HG03175 (cell line): ENCODE results near the gene DUSP11.
A peak's percentile ranks its signal among the peaks of the same experiment; 100 is the strongest.
"Not testable (repeated sequence)": the region's sequence is repeated elsewhere in the genome, so short reads cannot be mapped to it uniquely, and the experiment has no call there.

Experiments
- ATAC-seq: cut with Tn5 transposase; IDR thresholded peaks from one replicate; pipeline ENCODE4 v1.9.1; 2021; ENCODE audit warnings: mild to moderate bottlenecking, moderate library complexity; ENCODE audit not compliant: unreplicated experiment

The DUSP11 gene

DNA sequence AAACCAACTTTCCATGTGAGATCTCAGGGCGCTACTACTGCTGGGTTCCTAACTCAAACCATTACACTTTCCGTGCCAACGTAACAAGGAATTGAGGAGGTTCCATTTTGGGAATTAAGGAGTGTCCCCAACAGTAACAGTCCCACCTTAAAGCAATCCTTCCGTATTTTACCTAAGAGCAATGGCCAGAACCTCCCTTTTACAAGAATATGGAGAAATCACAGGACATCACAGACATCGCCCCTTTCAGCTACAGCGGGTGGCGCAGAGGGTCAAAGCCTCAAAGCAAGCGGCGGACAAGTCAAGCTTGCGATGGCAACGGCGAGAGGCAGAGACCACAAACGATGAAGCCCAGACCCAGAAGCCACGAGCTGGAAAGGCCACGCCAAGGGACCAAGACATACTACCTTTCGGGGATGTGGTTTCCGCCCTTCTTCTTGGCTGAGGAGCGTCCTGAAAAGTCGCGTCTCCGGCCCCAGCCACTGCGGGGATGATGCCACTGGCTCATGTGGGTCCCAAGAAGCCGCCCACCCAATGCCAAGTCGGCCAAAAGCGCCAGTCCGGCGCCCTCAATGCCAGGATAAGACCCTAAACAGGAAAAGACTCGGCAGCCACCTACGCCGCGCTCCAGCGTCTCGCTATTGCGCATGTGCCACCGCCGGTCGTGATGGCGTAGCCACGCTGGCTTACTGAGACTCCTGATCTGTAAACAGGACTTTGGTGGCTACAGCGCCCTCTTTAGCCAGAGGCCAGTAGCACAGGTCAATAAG lies at the start of gene DUSP11:
DUSP11 (minus strand) TSS at position 637 of the 770 bp plus-strand sequence; CDS start at position 508, 129 bp downstream.
- ATAC-seq, result peak; percentile 100

DNA sequence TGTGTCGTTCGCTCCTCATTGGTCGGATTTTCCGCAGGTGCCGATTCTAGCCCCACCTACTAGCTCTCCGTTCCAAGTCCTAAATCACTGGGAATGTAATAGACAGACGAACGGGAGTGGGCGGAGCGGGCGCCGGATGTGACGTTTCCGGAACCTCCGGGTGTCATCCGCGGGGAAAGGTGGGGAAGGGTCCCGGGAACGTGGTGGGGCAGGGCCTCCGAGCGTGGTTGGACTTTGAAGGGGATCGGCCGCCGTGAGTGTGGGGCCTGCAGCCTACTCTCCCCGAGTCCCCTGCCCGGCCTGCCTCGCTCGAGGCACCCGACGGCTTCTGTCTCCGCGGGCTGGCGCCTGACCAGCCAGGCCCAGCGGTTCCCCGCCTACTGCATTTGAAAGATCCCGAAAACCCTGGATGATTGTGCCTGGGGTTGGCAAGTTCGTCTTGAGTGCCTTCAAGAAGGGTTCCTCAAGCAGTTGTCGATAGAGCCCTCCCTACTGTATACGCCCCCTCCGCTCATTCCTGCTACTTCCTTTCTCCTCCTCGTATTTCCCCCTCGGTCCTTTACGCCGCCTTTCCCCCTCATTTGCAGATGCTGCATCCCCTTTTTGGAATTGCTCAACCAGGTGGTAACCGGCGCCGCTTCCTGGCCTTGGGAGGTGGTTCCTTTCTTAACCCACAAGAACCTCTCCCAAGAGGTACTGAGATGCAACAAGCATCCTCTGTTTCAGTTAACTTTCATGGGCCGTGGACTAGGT lies 49.1 kb upstream of the DUSP11 start, which contains the start of gene STAMBP:
STAMBP (plus strand) TSS at position 144 of the 753 bp plus-strand sequence. CDS start 1,896 bp downstream, outside the sequence.
- peak; percentile 75 for ATAC-seq

DNA sequence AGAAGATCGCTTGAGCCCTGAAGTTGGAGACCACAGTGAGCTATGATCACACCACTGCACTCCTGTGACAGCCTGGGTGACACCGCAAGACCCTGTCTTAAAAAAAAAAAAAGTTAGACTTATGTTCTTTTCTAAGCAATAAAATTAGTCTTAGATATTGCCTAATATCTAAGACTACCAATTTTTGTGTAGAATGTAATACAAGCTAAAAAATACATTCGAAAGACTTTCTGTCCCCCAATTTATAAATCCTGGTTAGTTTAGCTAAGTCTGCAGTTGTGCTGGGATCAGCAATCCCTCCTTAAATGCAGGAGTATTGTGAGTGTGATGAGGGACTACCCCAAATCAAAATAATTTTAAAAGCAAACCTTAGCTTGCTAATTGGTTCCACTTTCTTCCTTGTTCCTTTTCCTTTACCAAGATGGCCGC lies 48.5 kb upstream of the DUSP11 start:
- no peak for ATAC-seq

DNA sequence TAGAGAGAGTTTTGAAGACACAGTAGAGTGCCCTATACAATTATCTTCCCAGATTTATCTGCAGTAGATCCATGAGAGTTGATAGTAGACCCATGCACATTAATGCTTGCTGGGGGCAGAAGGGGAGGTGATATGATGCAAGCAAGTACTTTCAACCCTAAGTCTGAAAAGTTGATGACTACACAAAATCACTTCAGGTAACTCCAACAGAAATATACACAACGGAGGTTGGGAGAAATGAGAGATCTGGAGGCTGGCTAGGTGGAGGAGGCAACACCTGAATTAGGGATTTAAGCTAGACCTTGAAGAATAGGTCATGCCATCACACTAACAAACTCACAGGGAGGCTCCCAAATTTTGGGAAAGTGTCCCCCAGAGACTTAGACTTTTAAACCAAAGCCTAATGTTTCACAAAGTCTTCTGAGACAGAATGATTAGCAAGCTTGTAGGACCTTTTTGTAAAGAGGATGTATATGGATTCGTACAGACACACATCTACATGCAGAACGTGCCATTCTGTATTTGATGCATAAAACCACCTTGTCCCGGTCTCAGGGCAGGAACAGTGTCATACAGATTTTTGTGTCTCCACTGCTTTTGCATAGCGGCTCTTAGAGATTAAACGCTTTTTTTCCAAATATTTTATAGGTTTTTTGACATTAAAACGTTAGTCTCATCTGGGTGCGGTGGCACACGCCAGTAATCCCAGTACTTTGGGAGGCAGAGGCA lies 47.9 kb upstream of the DUSP11 start:
- ATAC-seq, result no peak

DNA sequence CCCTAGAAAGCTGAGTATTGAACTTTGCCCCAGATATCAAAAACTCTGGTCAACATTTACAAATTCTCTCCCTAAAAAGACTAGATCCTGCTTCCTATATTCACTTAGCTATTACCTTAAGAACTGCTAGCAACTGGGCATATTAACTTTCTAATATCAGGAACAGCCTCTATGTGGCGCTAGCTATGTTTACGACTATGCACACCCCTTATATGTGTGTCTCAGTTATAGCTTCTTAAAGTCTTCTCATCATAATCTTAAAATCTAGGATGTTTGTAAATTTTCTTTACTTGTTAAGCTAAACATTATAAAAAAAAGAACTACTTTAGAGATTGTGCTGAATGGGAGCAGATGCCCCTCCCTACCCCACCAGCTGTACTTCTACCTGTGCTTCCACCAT lies 47.1 kb upstream of the DUSP11 start:
- ATAC-seq, result no peak

DNA sequence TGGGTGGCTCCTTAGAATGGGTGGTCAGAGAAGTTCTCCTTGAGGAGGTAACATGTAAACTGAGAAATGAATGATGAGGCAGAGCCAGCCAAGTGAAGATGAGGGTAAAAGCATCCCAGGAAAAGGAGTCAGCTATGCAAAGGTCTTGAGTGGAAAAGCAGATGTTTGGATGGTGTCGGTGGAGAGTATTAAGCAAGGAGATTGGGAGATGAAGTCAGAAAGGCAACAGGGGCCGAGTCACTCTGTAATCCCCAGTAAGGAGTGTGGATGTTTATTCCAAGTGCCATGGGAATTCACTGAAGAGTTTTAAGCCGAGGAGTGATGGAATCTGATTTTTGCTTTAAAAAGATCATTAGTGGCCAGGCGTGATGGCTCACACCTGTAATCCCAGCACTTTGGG lies 45.5 kb upstream of the DUSP11 start:
- ATAC-seq, result no peak

DNA sequence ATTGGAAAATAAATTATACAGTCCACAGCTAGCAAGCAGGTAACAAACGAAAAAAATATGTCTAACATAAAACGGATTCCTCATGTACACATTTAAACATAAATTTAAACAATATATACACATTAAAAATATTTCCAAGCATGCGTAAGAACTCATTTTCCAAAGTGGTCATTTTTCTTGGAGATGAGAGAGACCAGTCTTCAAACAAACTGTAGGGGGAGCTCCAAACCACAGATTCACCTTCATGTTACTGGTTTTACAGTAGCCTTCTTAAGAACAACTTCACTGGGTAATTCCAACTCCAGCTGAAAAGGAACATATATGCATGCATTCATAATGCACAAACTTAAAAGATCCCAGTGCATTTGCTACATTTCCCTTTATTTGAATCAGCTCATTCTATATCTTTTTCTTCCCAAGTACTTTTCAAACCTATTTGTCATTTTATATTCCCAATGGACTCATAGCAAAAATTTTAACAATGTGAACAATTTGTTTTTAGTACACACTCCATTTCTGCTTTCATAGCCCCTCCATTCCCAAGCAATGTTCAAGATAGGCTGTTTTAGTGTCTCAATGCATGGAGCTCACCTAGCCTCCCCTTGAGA lies 44.1 kb upstream of the DUSP11 start:
- no peak for ATAC-seq

DNA sequence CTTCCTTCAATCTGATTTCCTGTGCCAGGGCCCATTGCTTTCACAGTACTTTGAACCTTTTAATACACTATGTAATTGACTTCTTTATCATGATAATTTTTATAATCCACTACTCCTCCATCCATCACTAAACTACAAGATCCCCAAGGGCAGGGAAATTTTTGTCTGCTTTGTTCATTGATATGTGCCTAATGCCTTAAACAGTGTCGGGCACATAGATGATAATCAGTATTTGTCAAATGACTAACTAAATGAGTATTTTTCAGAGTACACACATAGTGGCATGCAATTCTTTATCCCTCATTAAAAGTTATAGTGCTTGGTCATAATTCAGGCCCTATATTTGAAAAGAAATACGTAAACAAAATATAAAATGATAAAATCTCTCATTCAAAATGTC lies 43.5 kb upstream of the DUSP11 start:
- no peak for ATAC-seq

DNA sequence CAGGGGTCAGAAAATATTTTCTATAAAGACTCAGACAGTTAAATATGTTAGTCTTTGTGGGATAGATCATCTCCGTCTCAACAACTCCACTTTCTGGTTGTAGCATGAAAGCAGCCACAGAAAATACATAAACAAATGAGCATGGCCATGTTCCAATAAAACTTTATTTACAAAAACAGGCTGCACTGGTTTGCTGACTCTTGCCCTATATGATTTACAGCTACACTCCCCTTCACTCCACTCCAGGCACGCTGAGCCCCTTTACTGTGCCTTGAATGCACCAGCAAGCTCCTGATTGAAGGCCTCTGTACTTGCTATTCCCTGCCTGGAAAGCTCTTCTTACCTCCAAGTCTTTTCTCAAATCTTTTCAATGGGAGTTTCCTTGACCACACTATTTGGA lies 43.1 kb upstream of the DUSP11 start:
- no peak for ATAC-seq

DNA sequence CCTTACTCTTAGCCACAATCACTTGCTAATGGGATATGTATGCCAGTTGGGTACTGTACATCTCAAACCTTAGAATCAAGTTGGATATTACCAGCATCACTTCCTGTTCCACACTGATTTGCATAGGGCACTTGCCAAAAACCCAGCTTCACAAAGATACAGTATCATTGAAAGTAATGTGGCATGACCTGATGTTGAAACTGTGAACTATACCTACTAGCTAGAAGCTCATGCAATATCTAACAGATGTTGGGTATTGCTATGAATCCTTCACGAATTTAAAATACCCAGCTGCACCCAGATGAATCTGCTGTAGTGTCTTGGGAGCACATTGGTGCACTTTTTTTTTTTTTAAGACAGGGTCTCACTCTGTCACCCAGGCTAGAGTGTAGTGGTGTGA lies 42.4 kb upstream of the DUSP11 start:
- peak; percentile 74 for ATAC-seq

DNA sequence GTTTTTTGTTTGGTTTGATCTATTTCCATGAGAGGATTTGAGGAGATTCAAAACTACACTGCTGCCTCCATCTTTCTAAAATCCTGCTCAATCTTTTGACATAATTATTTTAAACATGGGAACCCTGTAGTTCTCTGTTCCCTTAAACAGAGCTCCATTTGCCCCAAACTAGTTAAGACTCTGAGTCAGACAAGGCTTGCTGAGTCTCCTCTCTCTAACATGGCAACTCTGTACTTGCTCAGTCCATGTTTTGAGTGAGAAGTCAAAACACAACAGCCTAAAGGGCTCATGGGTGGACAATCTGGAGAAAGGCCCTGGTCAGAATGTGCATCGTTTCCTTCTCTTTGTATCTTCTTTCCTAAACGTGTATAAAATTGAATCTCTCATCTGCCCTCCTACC lies 41.8 kb upstream of the DUSP11 start:
- no peak for ATAC-seq

DNA sequence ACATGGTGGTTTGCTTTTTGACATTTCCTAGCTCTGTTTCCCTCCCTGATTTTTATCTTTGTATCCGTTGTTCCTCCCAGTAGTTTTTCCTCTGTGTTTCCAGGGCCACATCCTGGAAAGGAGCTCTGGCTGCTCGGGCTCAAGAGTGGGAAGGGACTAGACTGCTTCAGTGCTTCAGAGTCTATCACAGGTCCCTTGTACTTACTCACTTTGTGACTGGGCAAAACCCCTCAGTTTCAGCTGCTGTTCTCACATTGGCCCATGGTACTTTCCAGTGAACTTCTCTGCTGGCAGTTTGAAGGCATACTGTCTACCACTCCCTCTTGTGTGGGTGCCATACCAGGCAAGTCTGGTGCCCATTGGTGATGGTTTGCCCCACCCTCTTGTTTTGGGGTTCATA lies 41.3 kb upstream of the DUSP11 start:
- ATAC-seq, result peak; percentile 55

DNA sequence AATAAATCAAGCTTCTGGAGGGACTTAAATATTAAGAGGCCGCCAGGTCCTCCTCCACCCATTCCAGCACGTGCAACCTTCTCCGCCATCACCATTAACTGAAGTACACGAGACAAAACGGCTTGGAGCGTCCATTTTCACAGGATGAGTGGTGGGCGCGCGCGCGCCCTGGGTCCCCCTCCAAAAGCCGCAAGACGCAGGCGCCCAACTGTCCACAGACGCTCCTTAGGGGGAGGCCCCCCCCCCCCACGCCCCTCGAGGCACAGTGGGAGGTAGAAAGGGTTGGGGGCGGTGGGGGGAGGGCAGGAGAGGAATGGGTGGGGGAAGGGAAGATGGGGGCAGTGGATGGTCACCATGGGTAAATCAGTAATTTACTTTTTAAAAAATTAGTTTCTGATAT lies 38.4 kb upstream of the DUSP11 start:
- no peak for ATAC-seq

DNA sequence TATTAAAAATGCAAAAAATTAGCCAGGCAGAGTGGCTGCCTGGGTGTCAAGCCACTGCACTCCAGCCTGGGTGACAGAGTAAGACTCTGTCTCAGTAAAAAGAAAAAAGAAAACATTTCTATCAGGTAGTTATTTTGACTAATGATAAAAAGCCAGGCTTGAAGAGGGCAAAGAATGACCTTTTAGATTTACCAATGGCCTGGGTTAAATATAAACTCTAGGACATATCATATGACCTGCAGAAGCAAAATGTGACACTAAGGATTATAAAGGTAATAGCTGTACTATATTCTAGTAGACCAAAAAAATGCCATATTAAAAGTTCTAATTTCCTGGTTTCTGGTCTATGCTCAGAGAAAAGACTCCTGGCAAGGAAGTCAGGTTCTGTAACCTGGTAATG lies 32.7 kb upstream of the DUSP11 start:
- no peak for ATAC-seq

DNA sequence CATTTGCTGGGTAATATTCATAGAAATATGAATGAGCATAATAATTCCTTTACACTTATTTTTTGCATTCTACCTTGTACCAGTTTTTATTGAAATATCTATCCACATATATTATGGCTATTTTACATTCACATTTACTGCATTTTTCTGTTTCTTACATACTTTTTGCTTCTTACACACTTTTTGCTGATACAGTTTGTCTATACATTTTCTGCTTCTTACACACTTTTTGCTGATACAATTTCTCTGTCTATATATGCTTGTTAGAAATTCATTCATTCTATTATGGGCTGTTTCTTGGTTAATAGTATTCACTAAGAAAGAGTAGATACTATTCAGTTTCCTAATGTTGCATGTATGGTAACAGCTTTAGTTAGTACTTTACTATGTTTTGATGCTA lies 32.0 kb upstream of the DUSP11 start:
- no peak for ATAC-seq

DNA sequence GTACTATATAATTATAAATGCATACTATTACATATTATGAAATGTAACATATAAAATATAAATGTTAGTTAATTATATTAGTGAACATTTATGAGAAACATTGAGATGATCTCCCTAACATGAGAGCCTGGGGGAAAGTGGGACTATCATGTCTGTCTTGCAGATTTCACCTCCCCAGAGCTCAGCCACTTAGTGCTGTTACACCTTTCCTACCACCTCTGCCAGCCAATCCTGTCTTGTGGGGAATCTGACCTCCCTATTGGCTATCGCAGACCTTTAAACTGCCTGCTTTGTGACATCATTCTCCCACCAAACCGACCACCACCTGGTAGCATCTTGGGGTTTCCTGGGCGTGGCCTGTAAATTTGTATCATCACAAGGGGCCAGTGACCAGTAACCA lies 4.0 kb upstream of the DUSP11 start, which contains the start of gene C2orf78:
C2orf78 (plus strand) TSS at position 301 of the 400 bp plus-strand sequence. CDS start 127 bp downstream, outside the sequence.
- not testable (repeated sequence) for ATAC-seq

DNA sequence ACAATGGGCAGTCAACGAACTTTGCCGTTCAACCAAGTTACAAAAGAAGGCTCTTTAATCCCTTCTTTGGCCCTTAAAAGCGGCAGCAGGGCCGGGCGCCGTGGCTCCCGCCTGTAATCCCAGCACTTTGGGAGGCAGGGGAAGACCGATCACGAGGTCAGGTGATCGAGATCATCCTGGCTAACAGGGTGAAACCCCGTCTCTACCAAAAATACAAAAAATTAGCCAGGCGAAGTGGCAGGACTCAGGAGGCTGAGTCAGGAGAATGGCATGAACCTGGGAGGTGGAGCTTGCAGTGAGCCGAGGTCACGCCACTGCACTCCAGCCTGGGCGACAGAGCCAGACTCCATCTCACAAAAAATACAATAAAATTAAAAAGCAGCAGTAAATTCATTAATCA lies 3.5 kb upstream of the DUSP11 start:
- not testable (repeated sequence) for ATAC-seq

DNA sequence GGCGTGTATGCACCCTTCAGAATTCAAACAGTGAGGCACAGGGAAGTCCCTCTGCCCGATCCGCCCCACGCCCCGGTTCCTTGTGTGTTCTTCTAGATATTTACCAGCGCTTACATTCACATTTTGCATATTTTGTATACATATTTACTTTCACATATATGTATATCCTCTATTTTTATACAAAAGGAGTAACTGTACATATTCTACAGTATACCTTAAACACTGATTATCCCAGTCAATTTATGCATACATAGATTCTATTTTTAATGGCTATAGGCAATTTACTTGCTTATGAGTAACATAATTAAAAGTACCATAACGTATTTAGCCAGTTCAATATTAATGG lies 307 bp upstream of the DUSP11 start:
- ATAC-seq, result no peak

DNA sequence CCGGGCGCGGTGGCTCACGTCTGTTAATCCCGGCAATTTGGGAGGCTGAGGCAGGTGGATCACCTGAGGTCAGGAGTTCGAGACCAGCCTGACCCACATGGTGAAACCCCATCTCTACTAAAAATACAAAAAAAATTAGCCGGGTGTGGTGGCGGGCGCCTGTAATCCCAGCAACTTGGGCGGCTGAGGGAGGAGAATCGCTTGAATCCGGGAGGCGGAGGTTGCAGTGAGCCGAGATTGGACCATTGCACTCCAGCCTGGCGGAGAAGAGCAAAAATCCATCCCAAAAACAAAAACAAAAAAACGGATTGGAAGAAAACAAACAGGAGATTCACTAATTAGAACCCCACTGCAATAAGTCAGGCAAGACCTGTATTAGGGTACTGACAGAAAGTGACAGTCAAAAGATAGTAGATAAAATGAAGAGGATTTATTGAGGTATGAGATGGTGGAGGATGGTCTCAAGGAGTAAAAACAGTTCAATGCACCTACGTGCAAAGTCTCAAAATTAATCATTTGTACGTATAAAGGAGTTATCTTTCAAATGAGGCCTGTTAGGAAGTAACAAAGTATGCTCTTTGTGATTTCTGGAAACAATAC lies 936 bp downstream of the DUSP11 start:
- ATAC-seq, result not testable (repeated sequence)

DNA sequence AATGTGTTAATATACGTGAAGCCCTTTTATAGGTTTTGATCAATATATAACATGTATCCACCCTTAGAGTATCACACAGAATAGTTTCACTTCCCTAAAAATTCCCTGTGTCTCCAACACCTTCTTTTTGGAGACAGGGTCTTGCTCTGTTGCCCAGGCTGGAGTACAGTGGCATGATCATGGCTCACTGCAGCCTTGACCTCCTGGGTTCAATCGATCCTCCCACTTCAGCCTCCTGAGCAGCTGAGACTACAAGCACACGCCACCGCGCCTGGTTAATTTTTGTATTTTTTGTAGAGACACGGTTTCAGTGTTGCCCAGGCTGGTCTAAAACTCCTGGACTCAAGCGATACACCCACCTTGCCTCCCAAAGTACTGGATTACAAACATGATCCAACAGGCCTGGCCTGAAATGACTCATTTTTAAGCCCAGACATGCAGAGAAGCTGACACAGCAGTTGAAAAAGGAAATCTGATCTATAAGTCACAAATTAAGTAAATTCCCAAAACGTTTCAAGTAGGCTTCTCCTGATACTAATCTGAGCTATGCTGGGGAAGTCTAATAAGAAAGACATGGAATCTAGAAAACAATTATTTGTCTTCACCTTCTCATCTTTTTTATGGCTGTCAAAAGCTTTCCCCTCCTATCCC lies 2.9 kb downstream of the DUSP11 start:
- no peak for ATAC-seq
